Panc1 (cell line): Measurements from ENCODE around the gene ORM2.

Experiments
- POLR2AphosphoS5 ChIP-seq: IDR thresholded peaks from 2 replicates; pipeline ENCODE4 v1.6.1; 2012; ENCODE audit warnings: mild to moderate bottlenecking, low read depth, low read length, moderate library complexity
- SIN3A ChIP-seq: IDR thresholded peaks from 2 replicates; pipeline ENCODE4 v1.6.1; 2012; ENCODE audit warnings: low read depth, mild to moderate bottlenecking, low read length, moderate library complexity, borderline replicate concordance; ENCODE audit not compliant: insufficient read depth
- TF ChIP-seq, protein P1 (sequence below), 2 experiments: IDR thresholded peaks; 2 replicates each; pipeline ENCODE4 v1.6.1; 2011 to 2012; ENCODE audit warnings: low read depth in 2 of 2, control low read depth in 1 of 2, low read length in 1 of 2, mild to moderate bottlenecking in 1 of 2, moderate library complexity in 1 of 2; ENCODE audit not compliant: insufficient read depth in 1 of 2
- TF ChIP-seq, protein P2 (sequence below): fragments of 450-650 bp; IDR thresholded peaks from 2 replicates; pipeline ENCODE4 v1.5.1; 2017; ENCODE audit warnings: mild to moderate bottlenecking

DNA sequence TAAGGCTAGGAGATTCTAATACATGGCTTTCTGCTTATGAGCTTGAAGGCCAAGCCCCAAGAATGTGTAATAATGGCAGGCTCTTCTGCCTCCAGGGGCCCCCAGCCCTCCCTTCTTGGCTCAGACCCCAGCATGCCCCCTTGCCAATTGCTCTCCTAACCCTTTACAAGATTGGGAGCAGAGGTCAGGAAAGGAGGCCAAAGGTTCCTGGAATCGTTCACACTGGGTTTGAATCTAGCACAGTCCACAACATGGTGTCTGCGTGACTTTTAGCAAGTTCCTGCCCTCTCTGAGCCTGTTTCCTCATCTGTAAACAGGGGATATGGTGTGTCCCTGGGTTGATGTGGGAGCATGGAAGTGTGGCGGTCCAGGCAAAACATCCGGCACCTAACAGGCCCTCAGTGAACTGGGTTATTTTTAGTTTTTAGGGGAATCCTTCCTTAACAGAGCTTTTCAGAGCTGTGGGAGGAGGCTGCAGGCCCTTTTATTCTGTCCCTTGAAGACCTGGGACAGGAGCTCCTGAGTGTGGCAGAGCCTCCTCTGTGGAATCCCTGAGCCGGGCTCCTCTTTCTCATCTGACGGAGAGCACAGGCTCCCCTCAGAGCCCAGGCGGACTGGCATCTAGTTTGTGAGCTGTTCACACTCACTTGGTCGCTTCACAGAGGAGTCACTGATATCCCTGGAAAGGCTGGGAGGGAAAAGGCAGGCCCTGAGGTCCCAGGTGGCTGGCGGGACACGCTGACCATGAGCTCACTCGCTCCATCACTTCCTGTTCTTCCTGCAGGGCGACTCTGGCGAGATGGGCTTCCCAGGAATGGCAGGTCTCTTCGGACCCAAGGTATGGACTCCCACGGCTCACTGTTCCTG, 30.1 kb upstream of the ORM2 start:
- TF ChIP-seq, protein P1, sequence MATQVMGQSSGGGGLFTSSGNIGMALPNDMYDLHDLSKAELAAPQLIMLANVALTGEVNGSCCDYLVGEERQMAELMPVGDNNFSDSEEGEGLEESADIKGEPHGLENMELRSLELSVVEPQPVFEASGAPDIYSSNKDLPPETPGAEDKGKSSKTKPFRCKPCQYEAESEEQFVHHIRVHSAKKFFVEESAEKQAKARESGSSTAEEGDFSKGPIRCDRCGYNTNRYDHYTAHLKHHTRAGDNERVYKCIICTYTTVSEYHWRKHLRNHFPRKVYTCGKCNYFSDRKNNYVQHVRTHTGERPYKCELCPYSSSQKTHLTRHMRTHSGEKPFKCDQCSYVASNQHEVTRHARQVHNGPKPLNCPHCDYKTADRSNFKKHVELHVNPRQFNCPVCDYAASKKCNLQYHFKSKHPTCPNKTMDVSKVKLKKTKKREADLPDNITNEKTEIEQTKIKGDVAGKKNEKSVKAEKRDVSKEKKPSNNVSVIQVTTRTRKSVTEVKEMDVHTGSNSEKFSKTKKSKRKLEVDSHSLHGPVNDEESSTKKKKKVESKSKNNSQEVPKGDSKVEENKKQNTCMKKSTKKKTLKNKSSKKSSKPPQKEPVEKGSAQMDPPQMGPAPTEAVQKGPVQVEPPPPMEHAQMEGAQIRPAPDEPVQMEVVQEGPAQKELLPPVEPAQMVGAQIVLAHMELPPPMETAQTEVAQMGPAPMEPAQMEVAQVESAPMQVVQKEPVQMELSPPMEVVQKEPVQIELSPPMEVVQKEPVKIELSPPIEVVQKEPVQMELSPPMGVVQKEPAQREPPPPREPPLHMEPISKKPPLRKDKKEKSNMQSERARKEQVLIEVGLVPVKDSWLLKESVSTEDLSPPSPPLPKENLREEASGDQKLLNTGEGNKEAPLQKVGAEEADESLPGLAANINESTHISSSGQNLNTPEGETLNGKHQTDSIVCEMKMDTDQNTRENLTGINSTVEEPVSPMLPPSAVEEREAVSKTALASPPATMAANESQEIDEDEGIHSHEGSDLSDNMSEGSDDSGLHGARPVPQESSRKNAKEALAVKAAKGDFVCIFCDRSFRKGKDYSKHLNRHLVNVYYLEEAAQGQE (IDR thresholded peaks at IDR 0.05; ENCODE audit: insufficient read depth in 1 of 2, low read depth in 2 of 2, low read length in 1 of 2): no peak
- TF ChIP-seq POLR2AphosphoS5: no peak
- TF ChIP-seq, protein P2, sequence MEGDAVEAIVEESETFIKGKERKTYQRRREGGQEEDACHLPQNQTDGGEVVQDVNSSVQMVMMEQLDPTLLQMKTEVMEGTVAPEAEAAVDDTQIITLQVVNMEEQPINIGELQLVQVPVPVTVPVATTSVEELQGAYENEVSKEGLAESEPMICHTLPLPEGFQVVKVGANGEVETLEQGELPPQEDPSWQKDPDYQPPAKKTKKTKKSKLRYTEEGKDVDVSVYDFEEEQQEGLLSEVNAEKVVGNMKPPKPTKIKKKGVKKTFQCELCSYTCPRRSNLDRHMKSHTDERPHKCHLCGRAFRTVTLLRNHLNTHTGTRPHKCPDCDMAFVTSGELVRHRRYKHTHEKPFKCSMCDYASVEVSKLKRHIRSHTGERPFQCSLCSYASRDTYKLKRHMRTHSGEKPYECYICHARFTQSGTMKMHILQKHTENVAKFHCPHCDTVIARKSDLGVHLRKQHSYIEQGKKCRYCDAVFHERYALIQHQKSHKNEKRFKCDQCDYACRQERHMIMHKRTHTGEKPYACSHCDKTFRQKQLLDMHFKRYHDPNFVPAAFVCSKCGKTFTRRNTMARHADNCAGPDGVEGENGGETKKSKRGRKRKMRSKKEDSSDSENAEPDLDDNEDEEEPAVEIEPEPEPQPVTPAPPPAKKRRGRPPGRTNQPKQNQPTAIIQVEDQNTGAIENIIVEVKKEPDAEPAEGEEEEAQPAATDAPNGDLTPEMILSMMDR: no peak
- no peak for TF ChIP-seq SIN3A
